Measurements from ENCODE around the gene PUDP.

DNA sequence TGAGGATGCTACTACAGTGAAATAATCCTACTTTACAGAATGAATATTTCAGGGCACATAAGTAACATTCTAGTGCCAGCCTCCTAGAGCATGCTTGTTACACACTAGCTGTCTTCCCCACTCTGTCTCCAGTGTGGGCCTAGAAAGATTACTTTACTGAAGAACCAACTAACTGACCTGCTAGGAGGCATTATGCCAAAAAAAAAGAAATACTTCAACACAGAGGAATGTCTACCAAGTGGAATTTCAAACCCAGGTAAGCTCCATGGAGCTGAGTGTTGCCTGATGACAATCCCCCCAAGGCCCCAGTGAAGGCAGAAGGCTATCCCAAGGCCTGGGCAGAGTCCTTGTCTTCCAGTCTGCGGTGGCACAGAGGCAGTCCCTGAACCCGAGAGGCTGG lies 41.3 kb downstream of the PUDP start:
- TF ChIP-seq CTCF (IDR thresholded peaks at IDR 0.05; ENCODE audit: low read length) (no peak), EZH2 (IDR thresholded peaks at IDR 0.05; ENCODE audit: borderline replicate concordance, low read length) (no peak)

Measured in OCI-LY1 (cell line).